ENCODE data around the gene LKAAEAR1. TPM values are rescaled to one million over a fixed set of nuclear protein-coding genes. Genes with fewer than 3 reads are reported as not detected.

The LKAAEAR1 gene
- total and polyA plus RNA-seq, 2 of the 13 experiments (the other 11 are each of a cell fraction or from before 2014, with no cell fraction given): not detected

DNA sequence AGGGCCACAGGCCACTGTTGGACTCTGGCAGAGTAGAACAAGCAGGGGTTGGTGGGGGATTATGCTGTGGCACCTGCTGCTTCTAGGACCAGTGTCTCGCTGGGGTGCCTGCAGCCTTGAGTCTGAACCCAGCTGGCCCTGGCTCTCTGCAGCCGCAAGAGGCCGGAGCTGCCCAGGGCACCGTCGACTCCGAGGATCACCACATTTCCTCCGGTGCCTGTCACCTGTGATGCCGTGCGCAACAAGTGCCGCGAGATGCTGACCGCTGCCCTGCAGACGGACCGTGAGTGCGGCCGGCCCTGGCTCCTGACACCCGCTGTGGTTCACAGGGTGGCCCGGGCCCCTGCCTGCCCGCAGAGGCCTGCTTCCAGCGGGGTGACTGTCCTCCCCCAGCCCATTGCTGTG, 15.0 kb downstream of the LKAAEAR1 start (continued):
- TF ChIP-seq, protein P1, sequence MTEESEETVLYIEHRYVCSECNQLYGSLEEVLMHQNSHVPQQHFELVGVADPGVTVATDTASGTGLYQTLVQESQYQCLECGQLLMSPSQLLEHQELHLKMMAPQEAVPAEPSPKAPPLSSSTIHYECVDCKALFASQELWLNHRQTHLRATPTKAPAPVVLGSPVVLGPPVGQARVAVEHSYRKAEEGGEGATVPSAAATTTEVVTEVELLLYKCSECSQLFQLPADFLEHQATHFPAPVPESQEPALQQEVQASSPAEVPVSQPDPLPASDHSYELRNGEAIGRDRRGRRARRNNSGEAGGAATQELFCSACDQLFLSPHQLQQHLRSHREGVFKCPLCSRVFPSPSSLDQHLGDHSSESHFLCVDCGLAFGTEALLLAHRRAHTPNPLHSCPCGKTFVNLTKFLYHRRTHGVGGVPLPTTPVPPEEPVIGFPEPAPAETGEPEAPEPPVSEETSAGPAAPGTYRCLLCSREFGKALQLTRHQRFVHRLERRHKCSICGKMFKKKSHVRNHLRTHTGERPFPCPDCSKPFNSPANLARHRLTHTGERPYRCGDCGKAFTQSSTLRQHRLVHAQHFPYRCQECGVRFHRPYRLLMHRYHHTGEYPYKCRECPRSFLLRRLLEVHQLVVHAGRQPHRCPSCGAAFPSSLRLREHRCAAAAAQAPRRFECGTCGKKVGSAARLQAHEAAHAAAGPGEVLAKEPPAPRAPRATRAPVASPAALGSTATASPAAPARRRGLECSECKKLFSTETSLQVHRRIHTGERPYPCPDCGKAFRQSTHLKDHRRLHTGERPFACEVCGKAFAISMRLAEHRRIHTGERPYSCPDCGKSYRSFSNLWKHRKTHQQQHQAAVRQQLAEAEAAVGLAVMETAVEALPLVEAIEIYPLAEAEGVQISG (CRISPR knock-in tag; IDR thresholded peaks at IDR 0.05): 0 out of 2 replicates have a peak, but pooled peaks have one; percentile 3
- TF ChIP-seq, protein P2, sequence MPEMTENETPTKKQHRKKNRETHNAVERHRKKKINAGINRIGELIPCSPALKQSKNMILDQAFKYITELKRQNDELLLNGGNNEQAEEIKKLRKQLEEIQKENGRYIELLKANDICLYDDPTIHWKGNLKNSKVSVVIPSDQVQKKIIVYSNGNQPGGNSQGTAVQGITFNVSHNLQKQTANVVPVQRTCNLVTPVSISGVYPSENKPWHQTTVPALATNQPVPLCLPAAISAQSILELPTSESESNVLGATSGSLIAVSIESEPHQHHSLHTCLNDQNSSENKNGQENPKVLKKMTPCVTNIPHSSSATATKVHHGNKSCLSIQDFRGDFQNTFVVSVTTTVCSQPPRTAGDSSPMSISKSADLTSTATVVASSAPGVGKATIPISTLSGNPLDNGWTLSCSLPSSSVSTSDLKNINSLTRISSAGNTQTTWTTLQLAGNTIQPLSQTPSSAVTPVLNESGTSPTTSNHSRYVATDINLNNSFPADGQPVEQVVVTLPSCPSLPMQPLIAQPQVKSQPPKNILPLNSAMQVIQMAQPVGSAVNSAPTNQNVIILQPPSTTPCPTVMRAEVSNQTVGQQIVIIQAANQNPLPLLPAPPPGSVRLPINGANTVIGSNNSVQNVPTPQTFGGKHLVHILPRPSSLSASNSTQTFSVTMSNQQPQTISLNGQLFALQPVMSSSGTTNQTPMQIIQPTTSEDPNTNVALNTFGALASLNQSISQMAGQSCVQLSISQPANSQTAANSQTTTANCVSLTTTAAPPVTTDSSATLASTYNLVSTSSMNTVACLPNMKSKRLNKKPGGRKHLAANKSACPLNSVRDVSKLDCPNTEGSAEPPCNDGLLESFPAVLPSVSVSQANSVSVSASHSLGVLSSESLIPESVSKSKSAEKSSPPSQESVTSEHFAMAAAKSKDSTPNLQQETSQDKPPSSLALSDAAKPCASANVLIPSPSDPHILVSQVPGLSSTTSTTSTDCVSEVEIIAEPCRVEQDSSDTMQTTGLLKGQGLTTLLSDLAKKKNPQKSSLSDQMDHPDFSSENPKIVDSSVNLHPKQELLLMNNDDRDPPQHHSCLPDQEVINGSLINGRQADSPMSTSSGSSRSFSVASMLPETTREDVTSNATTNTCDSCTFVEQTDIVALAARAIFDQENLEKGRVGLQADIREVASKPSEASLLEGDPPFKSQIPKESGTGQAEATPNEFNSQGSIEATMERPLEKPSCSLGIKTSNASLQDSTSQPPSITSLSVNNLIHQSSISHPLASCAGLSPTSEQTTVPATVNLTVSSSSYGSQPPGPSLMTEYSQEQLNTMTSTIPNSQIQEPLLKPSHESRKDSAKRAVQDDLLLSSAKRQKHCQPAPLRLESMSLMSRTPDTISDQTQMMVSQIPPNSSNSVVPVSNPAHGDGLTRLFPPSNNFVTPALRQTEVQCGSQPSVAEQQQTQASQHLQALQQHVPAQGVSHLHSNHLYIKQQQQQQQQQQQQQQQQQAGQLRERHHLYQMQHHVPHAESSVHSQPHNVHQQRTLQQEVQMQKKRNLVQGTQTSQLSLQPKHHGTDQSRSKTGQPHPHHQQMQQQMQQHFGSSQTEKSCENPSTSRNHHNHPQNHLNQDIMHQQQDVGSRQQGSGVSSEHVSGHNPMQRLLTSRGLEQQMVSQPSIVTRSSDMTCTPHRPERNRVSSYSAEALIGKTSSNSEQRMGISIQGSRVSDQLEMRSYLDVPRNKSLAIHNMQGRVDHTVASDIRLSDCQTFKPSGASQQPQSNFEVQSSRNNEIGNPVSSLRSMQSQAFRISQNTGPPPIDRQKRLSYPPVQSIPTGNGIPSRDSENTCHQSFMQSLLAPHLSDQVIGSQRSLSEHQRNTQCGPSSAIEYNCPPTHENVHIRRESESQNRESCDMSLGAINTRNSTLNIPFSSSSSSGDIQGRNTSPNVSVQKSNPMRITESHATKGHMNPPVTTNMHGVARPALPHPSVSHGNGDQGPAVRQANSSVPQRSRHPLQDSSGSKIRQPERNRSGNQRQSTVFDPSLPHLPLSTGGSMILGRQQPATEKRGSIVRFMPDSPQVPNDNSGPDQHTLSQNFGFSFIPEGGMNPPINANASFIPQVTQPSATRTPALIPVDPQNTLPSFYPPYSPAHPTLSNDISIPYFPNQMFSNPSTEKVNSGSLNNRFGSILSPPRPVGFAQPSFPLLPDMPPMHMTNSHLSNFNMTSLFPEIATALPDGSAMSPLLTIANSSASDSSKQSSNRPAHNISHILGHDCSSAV (CRISPR knock-in tag; IDR thresholded peaks at IDR 0.05; ENCODE audit: borderline replicate concordance): no peak
- TF ChIP-seq GABPB1 (CRISPR knock-in tag; IDR thresholded peaks at IDR 0.05): peak; percentile 30; the same call in 1 of the 2 replicates
- no peak for TF ChIP-seq ZMYM2 (CRISPR knock-in tag; IDR thresholded peaks at IDR 0.05)
- TF ChIP-seq, protein P3, sequence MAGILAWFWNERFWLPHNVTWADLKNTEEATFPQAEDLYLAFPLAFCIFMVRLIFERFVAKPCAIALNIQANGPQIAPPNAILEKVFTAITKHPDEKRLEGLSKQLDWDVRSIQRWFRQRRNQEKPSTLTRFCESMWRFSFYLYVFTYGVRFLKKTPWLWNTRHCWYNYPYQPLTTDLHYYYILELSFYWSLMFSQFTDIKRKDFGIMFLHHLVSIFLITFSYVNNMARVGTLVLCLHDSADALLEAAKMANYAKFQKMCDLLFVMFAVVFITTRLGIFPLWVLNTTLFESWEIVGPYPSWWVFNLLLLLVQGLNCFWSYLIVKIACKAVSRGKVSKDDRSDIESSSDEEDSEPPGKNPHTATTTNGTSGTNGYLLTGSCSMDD (CRISPR knock-in tag; IDR thresholded peaks at IDR 0.05): peak; percentile 67; the same call in 1 of the 2 replicates
- TF ChIP-seq ZNF572 (CRISPR knock-in tag; IDR thresholded peaks at IDR 0.05): 0 out of 2 replicates have a peak, but pooled peaks have one; percentile 2
- TF ChIP-seq, protein P4, sequence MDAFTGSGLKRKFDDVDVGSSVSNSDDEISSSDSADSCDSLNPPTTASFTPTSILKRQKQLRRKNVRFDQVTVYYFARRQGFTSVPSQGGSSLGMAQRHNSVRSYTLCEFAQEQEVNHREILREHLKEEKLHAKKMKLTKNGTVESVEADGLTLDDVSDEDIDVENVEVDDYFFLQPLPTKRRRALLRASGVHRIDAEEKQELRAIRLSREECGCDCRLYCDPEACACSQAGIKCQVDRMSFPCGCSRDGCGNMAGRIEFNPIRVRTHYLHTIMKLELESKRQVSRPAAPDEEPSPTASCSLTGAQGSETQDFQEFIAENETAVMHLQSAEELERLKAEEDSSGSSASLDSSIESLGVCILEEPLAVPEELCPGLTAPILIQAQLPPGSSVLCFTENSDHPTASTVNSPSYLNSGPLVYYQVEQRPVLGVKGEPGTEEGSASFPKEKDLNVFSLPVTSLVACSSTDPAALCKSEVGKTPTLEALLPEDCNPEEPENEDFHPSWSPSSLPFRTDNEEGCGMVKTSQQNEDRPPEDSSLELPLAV (CRISPR knock-in tag; conservative IDR thresholded peaks at IDR 0.05; ENCODE audit: low read depth): no peak
- TF ChIP-seq HOXD1 (CRISPR knock-in tag; IDR thresholded peaks at IDR 0.05): 0 out of 2 replicates have a peak, but pooled peaks have one; percentile 18
- TF ChIP-seq MIER3 (CRISPR knock-in tag; IDR thresholded peaks at IDR 0.05; ENCODE audit: borderline replicate concordance): no peak
- TF ChIP-seq, protein P5, sequence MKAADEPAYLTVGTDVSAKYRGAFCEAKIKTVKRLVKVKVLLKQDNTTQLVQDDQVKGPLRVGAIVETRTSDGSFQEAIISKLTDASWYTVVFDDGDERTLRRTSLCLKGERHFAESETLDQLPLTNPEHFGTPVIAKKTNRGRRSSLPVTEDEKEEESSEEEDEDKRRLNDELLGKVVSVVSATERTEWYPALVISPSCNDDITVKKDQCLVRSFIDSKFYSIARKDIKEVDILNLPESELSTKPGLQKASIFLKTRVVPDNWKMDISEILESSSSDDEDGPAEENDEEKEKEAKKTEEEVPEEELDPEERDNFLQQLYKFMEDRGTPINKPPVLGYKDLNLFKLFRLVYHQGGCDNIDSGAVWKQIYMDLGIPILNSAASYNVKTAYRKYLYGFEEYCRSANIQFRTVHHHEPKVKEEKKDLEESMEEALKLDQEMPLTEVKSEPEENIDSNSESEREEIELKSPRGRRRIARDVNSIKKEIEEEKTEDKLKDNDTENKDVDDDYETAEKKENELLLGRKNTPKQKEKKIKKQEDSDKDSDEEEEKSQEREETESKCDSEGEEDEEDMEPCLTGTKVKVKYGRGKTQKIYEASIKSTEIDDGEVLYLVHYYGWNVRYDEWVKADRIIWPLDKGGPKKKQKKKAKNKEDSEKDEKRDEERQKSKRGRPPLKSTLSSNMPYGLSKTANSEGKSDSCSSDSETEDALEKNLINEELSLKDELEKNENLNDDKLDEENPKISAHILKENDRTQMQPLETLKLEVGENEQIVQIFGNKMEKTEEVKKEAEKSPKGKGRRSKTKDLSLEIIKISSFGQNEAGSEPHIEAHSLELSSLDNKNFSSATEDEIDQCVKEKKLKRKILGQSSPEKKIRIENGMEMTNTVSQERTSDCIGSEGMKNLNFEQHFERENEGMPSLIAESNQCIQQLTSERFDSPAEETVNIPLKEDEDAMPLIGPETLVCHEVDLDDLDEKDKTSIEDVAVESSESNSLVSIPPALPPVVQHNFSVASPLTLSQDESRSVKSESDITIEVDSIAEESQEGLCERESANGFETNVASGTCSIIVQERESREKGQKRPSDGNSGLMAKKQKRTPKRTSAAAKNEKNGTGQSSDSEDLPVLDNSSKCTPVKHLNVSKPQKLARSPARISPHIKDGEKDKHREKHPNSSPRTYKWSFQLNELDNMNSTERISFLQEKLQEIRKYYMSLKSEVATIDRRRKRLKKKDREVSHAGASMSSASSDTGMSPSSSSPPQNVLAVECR (CRISPR knock-in tag; IDR thresholded peaks at IDR 0.05; ENCODE audit: borderline replicate concordance): 0 out of 2 replicates have a peak, but pooled peaks have one; percentile 16

All from HepG2 (cell line).